Mucosa of rectum (tissue), 2 donors: ENCODE data around the gene NOLC1.
A peak's percentile ranks its signal among the peaks of the same experiment; 100 is the strongest.

Experiments used
- H3K27ac ChIP-seq, 2 donors: one replicate each; pipeline ENCODE4 v1.7.0; 2013; ENCODE audit warnings: inconsistent platforms in 2 of 2, low read depth in 2 of 2, low read length in 2 of 2
- H3K27me3 ChIP-seq, 2 donors: one replicate each; pipeline ENCODE4 v1.7.0; 2013; ENCODE audit warnings: low read length in 2 of 2; ENCODE audit not compliant: control insufficient read depth in 2 of 2, insufficient read depth in 2 of 2
- H3K36me3 ChIP-seq, 2 donors: one replicate each; pipeline ENCODE4 v1.7.0; 2013; ENCODE audit warnings: low read length in 2 of 2; ENCODE audit not compliant: control insufficient read depth in 2 of 2, insufficient read depth in 2 of 2
- H3K4me1 ChIP-seq, 2 donors: one replicate each; pipeline ENCODE4 v1.7.0; 2013; ENCODE audit warnings: low read length in 2 of 2, mild to moderate bottlenecking in 1 of 2; ENCODE audit not compliant: control insufficient read depth in 2 of 2, insufficient read depth in 2 of 2
- H3K4me3 ChIP-seq, 2 donors: one replicate each; pipeline ENCODE4 v1.7.0; 2013; ENCODE audit warnings: low read length in 2 of 2
- H3K9ac ChIP-seq, 2 donors: one replicate each; pipeline ENCODE4 v1.7.0; 2013; ENCODE audit warnings: low read length in 2 of 2, low read depth in 1 of 2, mild to moderate bottlenecking in 1 of 2
- H3K9me3 ChIP-seq, 2 donors: one replicate each; pipeline ENCODE4 v1.7.0; 2013; ENCODE audit warnings: low read length in 2 of 2; ENCODE audit not compliant: control insufficient read depth in 2 of 2
- donor health status: healthy.
- donor health status: Normal muscosa, but diverticular disease.

Gene NOLC1

DNA sequence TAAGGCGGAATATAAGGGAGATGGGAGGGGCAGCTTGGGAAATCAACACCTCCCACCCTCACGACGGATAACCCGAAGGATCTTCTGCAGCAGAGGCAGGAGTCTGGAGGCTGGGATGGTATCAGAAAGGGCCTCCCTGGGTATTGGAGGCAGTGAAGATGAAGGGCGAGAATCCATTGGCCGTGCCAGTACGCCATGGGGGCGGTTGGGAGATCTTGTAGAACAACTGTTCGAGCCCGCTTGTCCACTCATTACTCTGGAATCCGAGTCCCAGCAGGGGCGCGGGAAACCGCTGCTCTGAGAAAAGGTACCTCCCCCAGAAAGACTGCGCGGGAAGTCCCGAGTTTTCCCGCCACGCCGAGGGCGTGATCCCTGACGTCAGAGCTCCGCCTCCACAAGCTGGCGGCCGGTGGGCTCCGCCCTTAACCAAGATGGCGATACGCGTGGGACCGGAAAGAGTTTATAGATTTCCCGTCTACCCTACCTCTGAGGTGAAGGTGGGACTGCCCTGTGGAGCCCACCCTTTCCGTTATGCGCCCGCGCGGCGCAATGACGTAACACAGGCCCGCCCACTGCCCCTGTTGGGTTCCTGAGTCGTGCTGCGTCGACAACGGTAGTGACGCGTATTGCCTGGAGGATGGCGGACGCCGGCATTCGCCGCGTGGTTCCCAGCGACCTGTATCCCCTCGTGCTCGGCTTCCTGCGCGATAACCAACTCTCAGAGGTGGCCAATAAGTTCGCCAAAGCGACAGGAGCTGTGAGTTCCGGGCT, at the start of gene NOLC1:
Gene NOLC1 (plus strand): TSS at position 616 of the 771 bp plus-strand sequence. CDS start 22 bp downstream, at position 638.
- H3K4me3 ChIP-seq: peak within 1 kb of the TSS; percentile 92 to 97
- H3K9me3 ChIP-seq: no peaks in the 10 kb centered on the region
- peaks cover 9 to 13% of the 10 kb centered on the region in 2 donors for H3K4me1 ChIP-seq
- peak within 1 kb of the TSS; percentile 75 to 76 for H3K9ac ChIP-seq
- peak within 1 kb of the TSS; percentile 72 to 92 for H3K27ac ChIP-seq
- H3K27me3 ChIP-seq: no peaks in the 10 kb centered on the region
- H3K36me3 ChIP-seq: peaks cover 20 to 35% of the 10 kb centered on the region in 2 donors

DNA sequence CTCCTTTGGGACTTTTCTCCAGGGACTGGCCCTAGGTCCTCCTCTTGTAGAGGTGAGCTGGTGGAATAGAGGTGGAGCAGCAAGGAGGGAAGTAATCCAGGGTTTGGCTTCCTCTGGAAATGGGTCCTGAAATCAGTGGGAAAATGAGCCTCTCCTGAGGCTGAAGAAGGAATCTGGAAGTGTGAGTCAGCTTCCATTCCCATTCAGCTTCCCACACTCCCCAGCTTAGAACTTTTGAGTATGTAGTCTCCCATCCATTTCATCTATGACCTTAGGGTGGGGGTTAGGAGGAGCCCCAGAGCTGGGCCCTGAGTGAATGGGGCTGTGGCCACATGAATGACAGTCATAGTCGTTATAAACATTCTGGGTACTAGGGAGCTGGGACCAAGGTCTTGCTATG, 49.8 kb upstream of the NOLC1 start:
- no peak overlapping the region for H3K4me3 ChIP-seq
- peaks cover 0 to 9% of the 10 kb centered on the region in 2 donors for H3K36me3 ChIP-seq

DNA sequence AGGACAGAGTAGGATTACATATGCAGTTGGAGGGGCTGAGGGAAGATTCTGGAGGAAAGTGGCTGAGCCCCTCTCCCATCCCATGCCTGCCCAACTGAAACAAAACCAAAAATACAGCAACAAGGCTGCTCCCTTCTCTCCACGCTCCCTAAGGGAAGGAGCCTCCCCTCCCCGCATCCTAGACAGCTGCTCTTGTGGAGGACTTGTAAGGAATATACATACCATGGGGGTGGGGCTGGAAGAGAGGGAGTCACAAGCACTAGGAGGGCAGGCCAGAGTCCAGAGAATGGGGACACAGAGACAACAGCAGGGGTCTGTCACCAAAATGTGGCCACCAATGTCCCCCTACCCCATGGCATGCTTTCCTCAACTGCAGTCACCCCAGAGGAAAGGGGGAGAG, 45.2 kb upstream of the NOLC1 start:
- peaks cover 0 to 3% of the 10 kb centered on the region in 2 donors for H3K4me1 ChIP-seq
- H3K9me3 ChIP-seq: no peaks in the 10 kb centered on the region
- H3K27me3 ChIP-seq: no peaks in the 10 kb centered on the region
- no peak overlapping the region for H3K9ac ChIP-seq
- peaks cover 34 to 46% of the 10 kb centered on the region in 2 donors for H3K36me3 ChIP-seq
- no peak overlapping the region for H3K4me3 ChIP-seq
- H3K27ac ChIP-seq: no peak overlapping the region

More for the DNA sequence above, 49.8 kb upstream of the NOLC1 start:
- Histone ChIP-seq H3K27me3 (no peaks in the 10 kb centered on the region), H3K4me1 (peaks cover 0 to 3% of the 10 kb centered on the region in 2 donors), H3K9ac (no peak overlapping the region), H3K9me3 (no peaks in the 10 kb centered on the region), H3K27ac (no peak overlapping the region)

DNA sequence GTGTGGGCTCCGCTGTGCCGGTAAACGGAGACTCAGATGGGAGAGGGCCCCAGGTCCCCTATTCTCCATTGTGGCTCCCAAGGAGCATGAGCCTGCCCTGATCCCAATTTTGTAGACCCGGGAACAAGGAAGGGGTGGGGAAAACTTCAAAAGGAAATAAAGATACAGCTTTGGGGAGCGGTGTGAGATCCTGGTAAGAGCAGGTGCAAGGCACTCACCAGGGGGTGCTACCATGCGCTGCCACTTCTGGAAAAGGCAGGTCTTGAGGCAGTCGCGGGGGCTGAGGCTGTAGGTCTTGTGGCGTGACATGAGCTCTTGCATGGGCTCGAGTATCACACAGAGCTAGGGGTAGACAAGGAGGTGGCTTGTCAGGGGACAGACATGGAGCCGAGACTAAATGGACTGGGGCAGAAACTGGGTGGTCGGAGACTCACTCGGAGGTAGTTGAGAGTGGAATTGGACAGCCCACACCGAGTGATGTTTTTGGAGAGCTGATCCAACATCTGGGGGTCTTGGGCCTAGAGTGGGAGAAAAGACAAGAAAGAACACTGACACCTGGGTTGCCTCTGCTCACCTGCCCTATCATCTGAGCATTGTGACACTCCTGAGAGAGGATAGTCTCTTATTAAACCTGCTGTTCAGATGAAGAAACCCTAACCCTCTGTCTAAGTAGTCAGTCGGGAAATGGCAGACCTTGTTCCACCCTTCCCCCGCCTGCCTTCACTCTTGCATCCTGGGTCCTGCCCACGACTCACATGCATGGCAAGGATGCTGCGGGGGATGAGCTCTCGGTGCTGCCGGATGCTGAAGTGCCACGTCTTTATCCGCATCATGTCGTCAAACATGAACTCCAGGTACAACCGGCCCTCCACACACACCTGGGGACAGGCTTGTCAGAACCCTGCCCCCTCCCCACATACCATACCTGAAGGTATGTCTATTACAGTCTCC, 42.7 kb upstream of the NOLC1 start:
- Histone ChIP-seq H3K27me3 (no peaks in the 10 kb centered on the region), H3K27ac (no peak overlapping the region), H3K4me3 (no peak overlapping the region), H3K36me3 (peaks cover 34 to 46% of the 10 kb centered on the region in 2 donors), H3K4me1 (peaks cover 18 to 20% of the 10 kb centered on the region in 2 donors), H3K9me3 (no peaks in the 10 kb centered on the region), H3K9ac (no peak overlapping the region)

DNA sequence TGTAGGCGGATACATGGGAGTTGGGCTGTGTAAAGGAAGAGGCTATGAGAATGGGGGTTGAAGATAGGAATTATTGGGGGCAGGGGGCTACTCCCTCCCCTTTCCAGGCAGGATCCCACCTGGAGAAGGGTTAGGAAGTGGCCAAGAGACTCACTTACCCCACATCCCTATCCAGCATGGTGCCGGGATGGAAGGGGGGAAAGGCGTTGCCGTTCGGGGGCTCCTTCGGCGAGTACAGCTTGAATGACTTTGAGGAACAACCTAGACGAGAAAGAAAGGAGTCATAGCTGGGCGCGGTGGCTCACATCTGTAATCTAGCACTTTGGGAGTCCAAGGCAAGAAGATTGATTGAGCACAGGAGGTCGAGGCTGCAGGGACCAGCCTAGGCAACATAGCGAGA, 40.9 kb upstream of the NOLC1 start:
- H3K4me1 ChIP-seq: peaks cover 25 to 28% of the 10 kb centered on the region in 2 donors
- H3K9me3 ChIP-seq: no peaks in the 10 kb centered on the region
- H3K27me3 ChIP-seq: no peaks in the 10 kb centered on the region

DNA sequence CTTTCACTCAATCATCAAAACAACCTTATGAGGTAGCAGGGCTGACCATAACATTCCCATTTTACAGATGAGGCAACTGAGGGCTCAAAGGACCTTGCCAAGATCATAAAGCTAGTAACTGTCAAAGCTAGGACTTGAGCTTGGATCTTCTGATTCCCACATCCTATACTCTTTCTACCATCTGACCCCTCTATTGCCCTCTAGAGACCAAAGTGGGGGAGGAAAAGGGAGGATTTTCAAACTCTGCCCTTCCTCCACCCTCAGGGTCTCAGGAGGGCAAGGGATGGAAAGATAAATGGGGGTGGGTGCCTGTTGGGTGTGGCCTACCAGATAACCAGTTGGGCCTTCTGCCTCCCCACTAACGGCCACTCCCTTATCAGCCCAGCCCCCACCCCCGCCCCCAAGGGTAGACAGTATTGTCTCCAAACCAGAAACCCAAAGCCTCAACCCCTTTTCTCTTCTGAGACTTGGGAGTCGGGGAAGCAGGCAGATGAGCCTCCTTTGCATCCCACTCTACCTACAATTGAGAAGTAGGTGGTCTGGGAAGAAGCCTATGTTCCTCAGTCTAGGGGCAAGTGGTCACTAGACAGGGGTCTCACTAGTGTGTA, 39.9 kb upstream of the NOLC1 start:
- Histone ChIP-seq H3K4me1 (peaks cover 35 to 39% of the 10 kb centered on the region in 2 donors), H3K27me3 (no peaks in the 10 kb centered on the region), H3K4me3 (no peak overlapping the region), H3K27ac (no peak overlapping the region), H3K9ac (no peak overlapping the region), H3K9me3 (no peaks in the 10 kb centered on the region), H3K36me3 (peaks cover 34 to 38% of the 10 kb centered on the region in 2 donors)

More for the DNA sequence above, 40.9 kb upstream of the NOLC1 start:
- Histone ChIP-seq H3K36me3 (peaks cover 34 to 46% of the 10 kb centered on the region in 2 donors), H3K4me3 (no peak overlapping the region), H3K27ac (no peak overlapping the region), H3K9ac (no peak overlapping the region)

DNA sequence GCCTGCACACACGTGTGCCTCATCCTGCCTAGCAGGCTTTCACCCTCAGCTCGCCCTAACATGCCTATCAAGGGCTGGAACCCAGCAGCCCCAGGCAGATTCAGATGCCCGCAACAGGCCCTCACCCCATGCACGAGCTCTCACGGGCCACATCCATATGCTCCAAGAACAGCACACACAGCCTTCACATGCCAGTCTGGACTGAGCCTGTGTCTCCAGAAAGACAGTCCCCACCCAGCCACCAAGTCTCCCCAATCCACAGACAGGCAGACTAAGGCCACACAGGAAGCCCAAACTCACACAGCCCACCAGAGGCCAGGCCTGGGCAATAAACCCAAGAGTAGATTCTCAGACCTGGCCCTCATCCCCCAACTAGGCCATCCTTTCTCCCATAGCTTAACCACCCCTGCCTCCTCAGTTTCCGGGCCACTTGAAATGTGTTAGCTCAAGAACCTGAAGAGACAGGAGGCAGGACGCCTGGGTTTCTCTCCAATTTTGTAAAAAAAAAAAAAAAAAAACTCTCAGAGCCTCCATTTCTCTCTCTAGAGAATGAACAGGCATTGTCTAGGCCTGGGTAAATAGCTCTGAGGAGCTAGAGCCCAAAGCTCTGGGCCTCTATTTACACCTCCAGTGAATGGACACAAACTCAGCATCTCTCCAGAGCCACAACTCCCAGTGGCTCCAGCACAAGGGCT, 38.8 kb upstream of the NOLC1 start:
- Histone ChIP-seq H3K9me3 (no peaks in the 10 kb centered on the region), H3K9ac (peak overlapping the region; percentile 65 to 68), H3K4me1 (peaks cover 46 to 50% of the 10 kb centered on the region in 2 donors), H3K27me3 (no peaks in the 10 kb centered on the region), H3K36me3 (peaks cover 28 to 30% of the 10 kb centered on the region in 2 donors), H3K4me3 (peak overlapping the region; percentile 70 to 71), H3K27ac (no peak overlapping the region)

DNA sequence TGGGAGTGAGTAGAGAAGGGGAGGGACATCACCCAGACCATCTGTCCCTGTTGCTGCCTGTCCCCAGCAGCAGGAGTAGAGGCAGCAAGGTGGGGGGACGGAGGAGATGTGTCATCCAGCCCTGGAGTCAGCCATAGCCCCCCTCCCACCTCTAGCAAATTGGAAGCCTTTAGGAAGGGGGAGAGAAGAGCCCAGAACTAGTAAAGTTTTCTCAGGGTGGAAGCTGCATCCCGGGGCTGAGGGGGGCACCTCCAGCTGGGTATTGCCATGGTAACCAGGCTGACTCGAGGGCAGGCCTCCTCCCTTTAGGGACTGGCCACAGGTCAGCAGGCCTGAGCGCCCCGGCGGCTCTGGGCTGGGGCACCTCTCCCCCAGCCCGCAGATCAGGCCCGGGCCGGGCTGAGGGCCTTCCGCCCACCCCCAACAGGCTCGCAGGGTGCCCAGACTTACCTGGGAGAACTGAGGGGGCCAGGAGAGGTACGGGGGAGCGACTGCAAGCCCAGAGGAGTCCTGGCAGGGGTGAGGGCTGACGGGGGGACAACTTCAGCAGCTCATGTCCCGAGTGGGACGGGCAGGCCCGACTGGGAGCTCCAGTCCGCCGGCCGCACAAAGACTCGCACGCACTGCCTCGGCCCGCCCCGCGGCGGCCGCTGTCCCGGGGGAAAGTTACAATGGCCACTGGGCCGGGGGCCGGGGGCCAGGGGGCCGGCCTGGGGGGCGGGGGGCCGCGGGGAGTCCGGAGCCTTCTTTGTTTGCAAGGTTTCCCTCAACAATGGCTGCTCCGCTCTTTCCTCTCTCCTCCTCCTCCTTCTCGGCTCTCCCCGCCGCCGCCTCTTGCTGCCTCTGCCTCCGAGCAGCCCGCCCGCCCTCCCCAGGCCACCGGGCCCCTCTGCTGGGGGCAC, 38.0 kb upstream of the NOLC1 start:
- H3K4me3 ChIP-seq: peak overlapping the region; percentile 70 to 81
- peak overlapping the region; percentile 65 to 68 for H3K9ac ChIP-seq
- peaks cover 20 to 22% of the 10 kb centered on the region in 2 donors for H3K36me3 ChIP-seq
- H3K4me1 ChIP-seq: peaks cover 52 to 57% of the 10 kb centered on the region in 2 donors
- no peaks in the 10 kb centered on the region for H3K9me3 ChIP-seq
- H3K27me3 ChIP-seq: no peaks in the 10 kb centered on the region
- peak overlapping the region in 1 of 2 donors; percentile 32 for H3K27ac ChIP-seq
